NCI-H82 (cell line): ENCODE data around the gene TUBA8.
"Not testable (repeated sequence)": the region's sequence is repeated elsewhere in the genome, so short reads cannot be mapped to it uniquely, and the experiment has no call there.

Source experiments
- DNase-seq: peaks from one replicate; lab custom pipeline; 2025; lab: John Stamatoyannopoulos, UW

The TUBA8 gene

DNA sequence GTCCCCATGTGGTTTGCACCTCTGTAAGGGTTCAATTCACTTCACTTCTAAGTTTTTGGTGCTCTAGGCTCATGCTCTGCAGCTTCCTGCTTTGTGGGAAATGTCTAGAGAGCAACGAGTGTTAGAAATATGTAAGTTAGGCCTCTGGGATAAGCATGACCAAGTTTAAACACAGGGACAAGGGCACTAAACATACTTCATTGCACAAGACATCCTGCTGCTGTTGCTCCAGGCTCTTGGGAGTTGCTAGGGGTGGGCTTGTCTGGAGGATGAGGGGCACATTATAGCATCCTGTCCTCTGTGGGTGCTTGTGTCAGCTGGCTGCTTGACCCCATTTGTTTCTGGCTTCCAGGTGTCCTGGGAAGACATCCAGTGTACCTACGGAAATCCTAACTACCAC, 62.8 kb downstream of the TUBA8 start:
- not testable (repeated sequence) for DNase-seq
